ENCODE measurements around the gene ZKSCAN8. TPM values are rescaled to one million over a fixed set of nuclear protein-coding genes. Genes with fewer than 3 reads are reported as not detected.

The ZKSCAN8 gene
- total RNA-seq, 2 donors from 2014 or later: 29.0 to 41.6 TPM

GRCh38 chr6:28140616-28141015 is 1.1 kb upstream of the ZKSCAN8 start:
- H3K4me1 Mint-ChIP-seq: peaks cover 20% of the 10 kb centered on the region
- WGBS, 2 experiments (ENCODE audit: insufficient coverage in 1 of 2, insufficient read length in 1 of 2): 80 to 97% methylated on average over 4 to 5 of the region's 5 CpGs
- no peak for DNase-seq

GRCh38 chr6:28142446-28142845 is 763 bp downstream of the ZKSCAN8 start:
- Histone ChIP-seq H3K27ac (ENCODE audit: low read depth, low read length) (no peak overlapping the region), H3K4me3 (ENCODE audit: low read length) (peak overlapping the region; percentile 97), H3K9ac (ENCODE audit: extremely low read depth, low read length, poor library complexity, severe bottlenecking) (peak overlapping the region; percentile 83), H3K9me3 (ENCODE audit: control insufficient read depth, low read length) (no peaks in the 10 kb centered on the region), H3K4me1 (ENCODE audit: control insufficient read depth, insufficient read depth, low read length) (no peaks in the 10 kb centered on the region), H3K27me3 (ENCODE audit: control insufficient read depth, insufficient read depth, low read length, poor library complexity, severe bottlenecking) (peaks cover 14% of the 10 kb centered on the region), H3K36me3 (ENCODE audit: control insufficient read depth, insufficient read depth, low read length) (peaks cover 28% of the 10 kb centered on the region)
- DNase-seq: no peak
- Mint-ChIP-seq H3K9me3 (no peaks in the 10 kb centered on the region), H3K4me3 (peak overlapping the region; percentile 95), H3K36me3 (ENCODE audit: low read depth) (peaks cover 34% of the 10 kb centered on the region), H3K27ac (peak overlapping the region; percentile 92), H3K27me3 (ENCODE audit: insufficient read depth) (peaks cover 25% of the 10 kb centered on the region), H3K4me1 (peaks cover 11% of the 10 kb centered on the region)
- TF ChIP-seq CTCF (conservative IDR thresholded peaks at IDR 0.05): no peak
- WGBS, 2 experiments (ENCODE audit: insufficient coverage in 1 of 2, insufficient read length in 1 of 2): 34% methylated on average over 4 of the region's 4 CpGs; no CpG with 5 or more reads in 1 of the 2 experiments

More at GRCh38 chr6:28140616-28141015, 1.1 kb upstream of the ZKSCAN8 start:
- Histone ChIP-seq H3K27me3 (ENCODE audit: control insufficient read depth, insufficient read depth, low read length, poor library complexity, severe bottlenecking) (peaks cover 14% of the 10 kb centered on the region), H3K9me3 (ENCODE audit: control insufficient read depth, low read length) (no peaks in the 10 kb centered on the region), H3K36me3 (ENCODE audit: control insufficient read depth, insufficient read depth, low read length) (peaks cover 16% of the 10 kb centered on the region), H3K4me3 (ENCODE audit: low read length) (no peak overlapping the region), H3K27ac (ENCODE audit: low read depth, low read length) (no peak overlapping the region), H3K9ac (ENCODE audit: extremely low read depth, low read length, poor library complexity, severe bottlenecking) (no peak overlapping the region), H3K4me1 (ENCODE audit: control insufficient read depth, insufficient read depth, low read length) (no peaks in the 10 kb centered on the region)
- no peak for TF ChIP-seq CTCF (conservative IDR thresholded peaks at IDR 0.05)
- H3K27ac Mint-ChIP-seq: no peak overlapping the region
- peaks cover 20% of the 10 kb centered on the region for H3K36me3 Mint-ChIP-seq (ENCODE audit: low read depth)
- H3K9me3 Mint-ChIP-seq: no peaks in the 10 kb centered on the region
- H3K27me3 Mint-ChIP-seq (ENCODE audit: insufficient read depth): peaks cover 25% of the 10 kb centered on the region
- H3K4me3 Mint-ChIP-seq: no peak overlapping the region

- H3K9ac ChIP-seq (ENCODE audit: extremely low read depth, low read length, poor library complexity, severe bottlenecking): no peak overlapping the region
- H3K4me1 Mint-ChIP-seq: peaks cover 5% of the 10 kb centered on the region
- peaks cover 54% of the 10 kb centered on the region for H3K36me3 ChIP-seq (ENCODE audit: control insufficient read depth, insufficient read depth, low read length)
- no peaks in the 10 kb centered on the region for H3K4me1 ChIP-seq (ENCODE audit: control insufficient read depth, insufficient read depth, low read length)
- peaks cover 3% of the 10 kb centered on the region for H3K9me3 Mint-ChIP-seq
- H3K4me3 ChIP-seq (ENCODE audit: low read length): no peak overlapping the region
- H3K27me3 Mint-ChIP-seq (ENCODE audit: insufficient read depth): peaks cover 12% of the 10 kb centered on the region
- no peak overlapping the region for H3K4me3 Mint-ChIP-seq
- H3K27me3 ChIP-seq (ENCODE audit: control insufficient read depth, insufficient read depth, low read length, poor library complexity, severe bottlenecking): peaks cover 8% of the 10 kb centered on the region
- no peak overlapping the region for H3K27ac Mint-ChIP-seq
- no peak for TF ChIP-seq CTCF (conservative IDR thresholded peaks at IDR 0.05)
- DNase-seq: no peak
- H3K9me3 ChIP-seq (ENCODE audit: control insufficient read depth, low read length): no peaks in the 10 kb centered on the region
- 87 to 93% methylated on average over 1 of the region's 1 CpG for WGBS, 2 experiments (ENCODE audit: insufficient coverage in 1 of 2, insufficient read length in 1 of 2)
- H3K27ac ChIP-seq (ENCODE audit: low read depth, low read length): no peak overlapping the region
- peaks cover 60% of the 10 kb centered on the region for H3K36me3 Mint-ChIP-seq (ENCODE audit: low read depth)
These were observed 3.5 kb downstream of the ZKSCAN8 start for GRCh38 chr6:28145231-28145630.

Measured in endodermal cell (in vitro differentiated cells).